GM19025 (cell line): Measurements from ENCODE around the gene SHANK1.

Source experiments
- ATAC-seq: cut with Tn5 transposase; IDR thresholded peaks from one replicate; pipeline ENCODE4 v1.9.1; 2021; ENCODE audit warnings: mild to moderate bottlenecking, low read depth, moderate library complexity; ENCODE audit not compliant: unreplicated experiment

Gene SHANK1

DNA sequence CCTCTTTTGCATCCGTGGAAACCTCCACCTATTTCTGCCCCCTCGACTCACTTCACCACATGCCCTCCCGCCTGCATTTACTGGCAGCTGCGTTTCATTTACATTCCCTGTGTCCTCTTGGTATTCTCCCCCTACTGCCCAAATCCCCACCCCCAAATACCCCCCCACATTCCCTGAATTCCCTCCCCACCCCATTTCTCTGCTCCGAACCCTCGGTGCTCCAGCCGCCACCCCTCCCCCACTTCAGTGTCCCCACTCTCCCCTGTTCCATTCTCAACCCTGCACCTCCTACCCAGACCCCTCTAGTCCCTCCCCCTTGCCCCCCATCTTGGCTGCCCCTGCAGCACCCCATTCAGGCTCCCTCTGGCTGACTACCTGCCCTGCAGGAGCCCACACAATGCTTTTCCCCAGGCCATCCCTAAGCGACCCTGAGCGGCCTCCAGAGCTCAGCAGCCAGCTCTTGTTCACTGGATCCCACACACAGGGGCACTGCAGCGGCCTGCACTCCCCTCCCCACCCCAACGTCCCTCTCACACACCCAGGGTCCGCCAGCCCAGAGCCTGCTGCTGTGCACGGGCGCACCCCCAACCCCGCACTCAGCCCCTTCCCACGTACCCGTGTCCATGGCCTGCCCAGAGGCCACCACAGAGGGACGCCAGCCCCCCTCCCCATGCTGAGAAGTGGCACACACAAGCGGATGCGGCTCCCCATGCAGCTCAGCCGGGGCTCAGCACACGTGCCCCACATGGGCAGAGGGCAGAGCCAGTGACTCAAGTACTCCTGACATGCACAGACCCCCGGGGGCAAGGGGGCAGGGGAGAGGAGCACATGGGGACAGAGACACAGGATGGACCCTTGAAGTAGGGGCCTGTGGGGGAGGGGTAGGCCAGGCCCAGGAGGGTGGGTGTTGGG is 26.3 kb downstream of the SHANK1 start:
- no peak for ATAC-seq

DNA sequence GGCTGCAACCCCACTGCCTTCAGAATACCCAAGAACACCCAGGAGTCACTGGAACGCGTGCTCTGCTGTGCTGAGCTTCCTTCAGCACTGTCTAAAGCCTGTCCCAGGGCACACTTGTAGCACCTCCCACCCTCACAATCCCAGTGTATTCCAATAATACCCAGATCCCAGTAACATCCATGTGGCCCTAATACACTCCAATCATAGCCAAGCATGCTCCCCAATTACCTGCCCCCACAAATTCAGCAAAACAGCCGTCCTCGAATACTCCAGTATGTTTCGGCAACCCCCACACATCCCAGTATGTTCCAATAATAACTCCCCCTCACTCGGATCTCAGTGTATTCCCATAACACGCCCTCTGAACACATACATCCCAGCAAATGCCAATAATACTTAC is 29.2 kb downstream of the SHANK1 start:
- no peak for ATAC-seq

DNA sequence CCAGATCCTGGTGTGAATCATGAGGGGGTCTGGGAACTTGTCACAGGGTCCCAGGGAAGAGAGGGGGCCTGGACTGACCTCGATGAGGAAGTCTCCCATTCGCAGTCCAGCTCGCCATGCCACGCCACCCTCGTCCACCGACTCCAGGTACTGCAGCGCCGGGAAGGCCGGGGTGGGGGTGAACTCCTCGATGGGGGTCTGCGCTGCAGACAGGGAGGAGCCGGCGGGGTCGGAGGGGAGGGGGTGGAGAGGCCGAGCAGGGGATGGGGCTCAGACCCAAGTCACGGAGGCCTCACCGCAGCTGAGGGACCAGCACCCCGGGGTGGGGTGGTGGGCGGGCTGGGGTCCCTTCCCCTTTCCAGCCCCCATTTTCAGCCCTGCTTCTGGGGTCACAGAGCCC is 30.8 kb downstream of the SHANK1 start:
- no peak for ATAC-seq

DNA sequence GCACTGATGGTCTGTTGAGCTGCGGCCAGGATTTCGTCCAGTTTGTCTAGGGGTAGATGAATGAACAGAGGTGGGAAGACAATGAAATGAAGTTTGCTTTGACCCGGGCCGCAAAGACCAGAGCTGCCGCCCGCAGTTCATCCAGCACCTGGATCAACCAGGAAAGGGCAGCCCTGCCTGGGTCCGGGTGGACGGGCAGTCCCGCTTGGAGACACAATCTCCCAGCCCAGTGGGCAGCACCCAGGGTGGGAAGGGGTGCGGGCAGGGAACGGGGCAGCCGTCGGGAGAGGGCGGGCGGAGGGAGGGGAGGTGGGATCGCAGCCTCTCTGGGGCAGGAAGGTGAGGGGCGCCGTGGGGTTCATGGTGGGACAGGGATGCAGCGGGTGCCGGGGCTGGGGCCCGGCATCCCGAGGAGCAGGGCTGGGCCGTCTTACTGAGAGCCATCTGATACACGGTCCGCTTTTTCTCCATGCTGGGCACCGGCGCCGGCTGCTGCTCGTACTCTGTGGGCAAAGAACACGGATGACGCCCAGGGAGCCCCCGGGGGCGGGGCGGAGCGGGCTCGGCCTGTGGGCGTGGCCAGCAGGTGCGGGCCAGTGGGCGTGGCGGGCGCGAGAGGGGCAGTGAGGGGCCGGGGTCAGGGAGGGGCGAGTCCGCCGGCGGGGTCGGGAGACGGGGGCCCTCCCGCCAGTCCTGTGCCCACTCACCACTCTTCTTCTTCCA is 33.1 kb downstream of the SHANK1 start:
- ATAC-seq, result no peak

DNA sequence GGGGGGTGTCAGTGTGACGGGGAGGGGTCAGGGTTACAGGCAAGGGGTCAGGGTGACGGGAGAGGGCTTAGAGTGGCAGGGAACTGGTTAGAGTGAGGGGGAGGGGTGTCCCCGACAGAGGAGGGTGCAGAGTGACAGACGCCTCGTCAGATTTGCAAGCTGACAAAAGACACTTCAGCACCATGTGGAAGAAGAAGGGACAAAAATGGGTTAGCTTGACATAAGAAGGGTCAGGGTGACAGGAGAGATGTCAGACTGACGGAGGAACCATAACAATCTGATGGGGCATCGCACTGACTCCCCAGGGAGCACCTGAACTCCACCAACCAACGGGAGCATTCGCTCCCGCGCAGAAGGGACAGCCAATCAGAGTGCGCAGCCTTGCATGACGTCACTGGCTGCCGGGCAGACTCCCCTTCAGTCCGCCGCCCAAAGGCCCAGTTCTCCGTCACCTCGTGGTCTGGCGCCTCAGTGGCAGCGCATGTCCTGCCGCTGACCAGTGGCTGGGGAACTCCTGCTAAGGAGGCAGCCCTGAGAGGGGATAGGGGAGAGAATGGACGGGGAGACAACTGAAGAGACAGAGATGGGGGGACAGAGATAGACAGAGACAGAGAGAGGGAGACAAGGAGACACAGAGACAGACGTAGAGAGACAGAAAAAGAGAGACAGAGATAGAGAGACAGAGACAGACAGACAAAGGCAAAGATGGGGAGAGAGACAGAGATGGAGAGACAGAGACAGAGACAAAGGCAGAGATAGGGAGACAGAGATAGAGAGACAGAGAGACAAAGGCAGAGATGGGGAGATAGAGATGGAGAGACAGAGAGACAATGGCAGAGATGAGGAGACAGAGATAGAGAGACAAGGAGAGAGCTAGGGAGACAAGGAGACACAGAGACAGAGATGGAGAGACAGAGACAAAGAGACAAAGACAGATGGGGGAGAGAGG is 40.2 kb downstream of the SHANK1 start:
- peak; percentile 73 for ATAC-seq

DNA sequence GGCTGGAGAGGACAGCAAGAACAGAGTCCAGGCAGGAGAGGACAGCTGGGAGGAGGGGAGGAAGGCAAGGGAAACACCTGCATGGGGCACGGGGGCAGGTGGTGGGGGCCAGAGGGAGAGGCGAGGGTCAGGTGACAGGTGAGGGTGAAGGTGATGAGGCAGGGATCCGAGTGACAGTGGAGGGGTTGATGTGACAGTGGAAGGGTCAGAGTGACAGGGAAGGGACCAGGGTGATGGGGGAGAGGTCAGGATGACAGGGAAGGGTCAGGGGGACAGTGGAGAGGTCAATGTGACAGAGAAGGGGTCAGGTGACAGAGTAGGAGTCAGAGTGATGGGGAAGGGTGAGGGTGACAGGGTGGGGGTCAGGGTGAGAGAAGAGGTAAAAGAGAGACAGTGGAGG is 41.3 kb downstream of the SHANK1 start:
- ATAC-seq, result no peak

DNA sequence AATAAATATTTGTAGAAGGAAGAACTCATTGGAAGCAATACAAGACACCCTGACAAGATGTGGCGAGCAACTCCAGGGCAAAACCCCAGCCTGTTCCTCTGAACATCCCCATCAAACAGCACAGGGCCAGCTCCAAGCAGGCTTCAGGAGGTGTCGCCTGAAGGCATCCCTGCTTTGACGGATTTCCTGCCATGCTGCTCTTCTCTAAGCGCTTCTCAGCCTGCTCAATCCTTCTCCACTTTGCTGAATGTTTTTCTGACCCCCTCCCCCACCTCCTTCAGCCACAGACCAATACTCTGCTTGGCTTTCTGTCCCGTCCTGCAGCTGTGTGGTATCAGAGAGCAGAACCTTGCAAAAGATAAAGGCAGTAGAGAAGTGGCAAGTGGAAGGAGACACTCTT is 42.0 kb downstream of the SHANK1 start:
- no peak for ATAC-seq

DNA sequence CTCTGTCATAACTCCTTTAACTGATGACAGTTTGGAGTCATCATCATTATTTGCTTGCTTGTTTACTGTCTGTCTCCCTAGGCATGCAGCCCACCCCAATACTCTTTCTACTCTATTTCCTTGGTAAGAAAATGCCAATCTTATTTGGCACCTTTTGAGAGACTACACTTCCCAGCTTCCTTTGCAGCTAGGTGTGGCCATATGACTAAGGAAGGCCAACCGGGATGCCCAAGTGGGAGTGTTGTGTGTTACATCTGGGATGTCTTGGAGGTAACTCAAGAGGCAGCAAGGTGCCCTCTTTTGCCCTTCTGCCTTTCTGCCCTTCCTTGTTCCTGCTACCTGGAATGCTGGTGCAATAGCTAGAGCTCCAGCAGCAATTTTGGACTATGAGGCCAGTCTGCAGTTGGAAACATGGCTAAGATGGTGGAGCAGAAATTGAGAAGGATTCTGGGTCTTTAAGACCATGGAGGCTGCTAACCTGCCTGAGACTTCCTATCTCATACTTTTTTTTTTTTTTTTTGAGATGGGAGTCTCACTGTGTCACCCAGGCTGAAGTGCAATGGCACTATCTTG is 42.9 kb downstream of the SHANK1 start:
- ATAC-seq, result no peak

DNA sequence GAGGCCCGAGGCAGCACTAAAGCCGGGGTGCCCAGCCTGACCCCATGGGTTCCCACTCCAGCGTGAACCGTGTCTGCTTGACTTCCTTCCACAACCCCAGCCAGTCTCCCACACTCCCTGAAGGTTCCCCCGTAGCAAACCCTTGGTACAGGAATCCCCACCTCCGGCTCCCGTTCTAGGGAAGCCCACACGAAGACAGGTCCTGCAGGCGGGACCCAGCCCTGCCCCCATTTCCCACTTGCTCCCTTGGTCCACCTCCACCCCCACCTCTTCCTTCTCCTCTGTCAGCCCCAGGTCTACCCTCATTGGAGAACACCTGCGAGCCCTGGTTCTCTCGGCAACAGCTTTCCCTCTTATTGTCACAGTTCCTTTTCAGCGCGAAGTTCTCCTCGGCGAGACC is 46.5 kb downstream of the SHANK1 start:
- no peak for ATAC-seq

DNA sequence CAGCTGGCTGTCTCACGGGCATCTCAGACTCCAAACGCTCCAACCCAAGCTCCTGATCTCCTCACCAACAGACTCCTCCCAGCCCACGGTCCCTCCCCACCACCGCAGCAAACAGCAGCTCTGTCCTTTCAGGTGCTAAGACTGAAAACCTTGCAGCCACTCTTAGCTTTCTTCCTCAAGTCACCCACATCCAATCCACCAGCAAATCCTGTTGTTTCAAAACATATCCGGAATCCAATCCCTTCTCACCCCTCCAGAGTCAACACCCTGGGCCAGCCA is 49.6 kb downstream of the SHANK1 start:
- no peak for ATAC-seq

DNA sequence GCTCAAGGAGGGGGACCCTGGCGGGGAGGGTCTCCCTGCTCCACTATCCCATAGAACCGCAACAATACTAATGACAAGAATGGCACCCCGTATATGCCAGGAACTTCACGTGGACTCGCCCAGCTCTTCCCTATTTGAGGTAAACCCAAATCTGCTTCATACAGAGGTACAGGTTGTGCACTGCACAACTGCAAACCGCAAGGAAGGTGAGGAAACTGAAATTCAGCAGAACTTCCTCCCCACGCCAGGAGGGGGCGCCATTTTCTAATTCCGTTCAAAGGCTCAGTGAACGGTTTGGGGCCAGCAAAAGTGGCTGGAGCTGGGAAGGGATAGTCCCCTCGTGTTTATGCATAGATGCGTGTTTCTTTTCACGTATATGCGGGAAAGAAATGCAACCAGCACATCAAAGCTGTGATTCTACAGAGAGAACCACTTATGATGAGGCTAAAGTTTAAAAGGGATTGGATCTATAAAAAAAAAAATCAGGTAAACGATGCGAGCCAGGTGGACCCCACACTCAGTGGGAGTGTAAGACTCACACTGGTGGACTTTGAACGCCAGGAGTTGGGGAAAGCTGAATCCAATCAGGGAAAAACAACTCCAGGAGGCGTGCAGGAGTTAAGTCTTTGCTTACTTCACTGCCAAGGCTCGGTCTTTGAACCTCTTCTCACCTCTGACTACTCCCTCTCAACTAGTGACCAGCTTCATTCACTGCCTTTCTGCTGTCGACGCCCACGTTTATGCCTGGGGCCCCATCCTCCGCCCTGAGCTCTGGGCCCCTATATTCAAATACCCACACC is 50.1 kb downstream of the SHANK1 start:
- no peak for ATAC-seq

DNA sequence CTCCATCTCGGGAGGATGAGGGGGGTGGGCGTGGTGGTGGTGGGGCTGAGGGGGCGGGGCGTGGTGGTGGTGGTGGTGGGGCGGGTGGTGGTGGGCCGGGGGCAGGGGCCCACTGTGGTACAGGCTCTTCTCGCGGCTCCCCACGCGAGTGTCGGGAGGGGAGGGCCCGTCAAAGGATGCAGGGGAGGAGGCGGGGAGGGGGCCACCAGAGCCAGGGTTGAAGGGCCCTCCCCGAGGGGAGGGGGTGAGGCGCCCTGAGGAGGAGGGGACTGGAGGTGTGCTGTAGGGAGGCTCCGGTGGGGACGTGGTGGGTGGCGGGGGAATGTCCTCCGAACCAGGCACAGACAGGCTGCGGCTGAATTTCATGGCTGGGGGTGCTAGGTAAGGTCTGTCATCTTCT is 50.7 kb downstream of the SHANK1 start:
- no peak for ATAC-seq

DNA sequence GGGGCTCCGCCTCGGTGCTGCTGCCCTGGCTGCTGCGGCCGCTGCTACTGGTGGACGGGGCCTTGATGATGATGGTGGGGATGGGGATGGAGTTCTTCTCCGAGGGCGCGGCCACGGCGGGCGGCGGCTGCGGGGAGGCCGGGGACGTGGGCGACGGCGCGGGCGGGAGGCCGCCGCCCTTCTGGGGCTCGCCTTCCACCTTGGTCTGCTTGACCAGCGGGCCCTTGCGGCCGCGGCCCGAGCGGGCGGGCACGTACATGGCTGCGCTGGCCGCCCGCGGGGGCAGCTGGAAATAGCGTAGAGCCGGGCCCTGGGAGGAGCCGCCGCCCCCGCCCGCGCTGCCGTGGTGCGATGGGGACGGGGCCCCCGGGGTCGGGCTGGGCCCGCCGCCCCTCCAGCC is 51.2 kb downstream of the SHANK1 start:
- no peak for ATAC-seq

DNA sequence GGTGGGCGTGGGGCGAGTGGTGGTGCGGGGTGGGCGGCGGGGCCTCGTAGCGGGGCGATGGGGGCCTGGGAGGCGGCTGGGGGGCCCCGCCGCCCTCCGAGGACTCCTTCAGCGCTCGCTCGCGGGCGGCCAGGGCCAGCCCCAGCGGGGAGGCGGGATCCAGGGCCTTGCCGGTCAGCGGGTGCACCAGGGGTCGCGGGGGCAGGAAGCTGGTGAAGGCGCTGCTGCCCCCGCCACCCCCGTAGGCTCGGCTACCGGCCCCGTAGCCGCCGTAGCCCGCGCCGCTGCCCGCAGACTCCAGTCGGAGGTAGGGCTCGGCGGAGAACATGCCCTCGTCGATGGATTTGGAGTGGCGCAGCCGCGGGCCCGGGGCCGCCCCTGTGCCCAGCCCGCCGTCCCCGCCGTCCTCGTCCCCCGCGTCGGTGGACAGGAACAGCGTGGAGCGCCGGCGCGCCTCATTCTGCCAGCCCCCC is 51.8 kb downstream of the SHANK1 start:
- ATAC-seq, result no peak

DNA sequence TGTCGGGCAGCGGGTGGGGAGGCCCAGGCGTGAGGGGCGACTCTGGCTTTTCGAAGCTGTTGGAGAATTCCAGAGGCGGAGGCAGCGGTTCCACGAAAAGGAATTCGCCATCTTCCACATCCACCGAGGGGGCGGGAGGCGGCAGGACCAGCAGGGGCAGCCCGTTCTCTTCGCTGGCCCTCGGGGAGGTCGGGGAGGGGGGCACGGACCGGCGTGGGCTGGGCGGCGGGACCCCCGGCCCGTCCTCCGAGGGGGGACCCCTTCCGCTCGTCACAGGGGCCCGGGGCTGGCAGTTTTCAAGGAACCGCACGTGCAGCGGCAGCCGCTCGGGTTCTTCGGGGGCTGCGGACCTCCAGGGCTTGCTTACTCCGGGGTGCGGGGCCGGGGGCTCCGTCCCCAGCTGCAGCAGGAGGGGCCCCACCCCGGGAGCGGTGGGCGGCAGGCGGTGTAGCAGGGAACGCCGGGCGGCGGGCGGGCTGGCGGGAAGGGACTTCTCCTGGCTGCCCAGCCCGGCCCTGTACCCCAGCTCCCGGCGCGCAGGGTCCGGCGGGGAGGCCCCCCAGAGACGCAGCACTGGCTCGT is 52.3 kb downstream of the SHANK1 start:
- no peak for ATAC-seq

DNA sequence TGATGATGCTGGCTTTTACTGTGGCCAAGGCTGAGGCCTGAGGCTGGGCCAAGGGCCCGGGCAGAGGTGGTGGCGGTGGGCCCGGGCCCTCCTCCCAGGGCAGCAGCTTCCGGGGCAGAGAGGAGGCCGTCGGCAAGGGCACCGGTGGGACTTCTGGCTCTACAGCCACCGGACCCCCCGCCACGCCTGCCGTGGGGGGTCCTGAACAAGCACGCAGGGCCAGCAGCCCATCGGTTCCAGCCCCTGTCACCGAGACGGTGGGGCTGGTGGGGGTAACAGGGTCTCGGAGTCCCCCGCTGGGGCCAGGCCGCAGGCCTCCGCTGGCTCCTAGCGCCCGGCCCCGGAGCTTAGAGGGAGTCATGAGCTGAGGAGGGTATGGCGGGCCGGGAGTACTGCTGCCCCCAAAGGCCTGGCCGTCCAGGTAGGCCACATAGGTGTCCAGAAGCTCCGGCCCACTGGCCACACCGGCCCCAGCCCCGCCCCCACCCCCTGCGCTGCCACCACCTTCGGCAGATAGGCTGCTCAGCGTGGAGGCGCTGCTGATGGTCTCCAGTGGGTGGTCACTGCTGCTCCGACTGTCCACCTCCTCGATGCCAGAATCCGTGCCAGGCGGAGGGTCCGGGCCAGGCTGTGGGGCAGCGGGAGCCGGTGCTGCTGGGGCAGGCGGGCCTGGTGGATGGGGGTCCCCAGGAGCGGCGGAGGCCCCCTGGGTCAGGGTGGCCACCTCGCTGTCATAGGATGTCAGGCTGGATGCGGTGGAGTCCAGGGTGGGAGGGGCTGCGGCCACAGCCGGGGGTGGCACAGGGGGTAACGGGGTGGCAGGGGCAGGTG is 53.0 kb downstream of the SHANK1 start:
- ATAC-seq, result no peak

DNA sequence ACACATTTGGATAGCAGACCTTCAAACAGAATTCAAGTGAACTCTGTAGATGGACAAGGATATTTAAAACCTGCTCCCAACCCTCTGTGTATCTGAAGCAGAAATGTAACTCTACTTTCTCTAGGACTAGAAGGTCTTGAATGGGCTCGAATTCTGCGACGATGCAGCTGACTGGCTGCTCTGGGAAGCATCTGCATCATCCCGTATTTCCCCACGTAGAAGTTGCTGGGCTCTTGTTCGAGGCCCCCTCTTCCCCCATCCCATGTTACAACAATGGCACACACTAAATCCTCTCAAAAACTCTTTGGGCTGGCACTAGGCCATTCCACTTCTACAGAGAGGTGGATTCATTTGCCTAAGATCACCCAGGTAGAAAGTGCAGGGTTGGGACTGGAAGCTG is 55.4 kb downstream of the SHANK1 start:
- ATAC-seq, result no peak

DNA sequence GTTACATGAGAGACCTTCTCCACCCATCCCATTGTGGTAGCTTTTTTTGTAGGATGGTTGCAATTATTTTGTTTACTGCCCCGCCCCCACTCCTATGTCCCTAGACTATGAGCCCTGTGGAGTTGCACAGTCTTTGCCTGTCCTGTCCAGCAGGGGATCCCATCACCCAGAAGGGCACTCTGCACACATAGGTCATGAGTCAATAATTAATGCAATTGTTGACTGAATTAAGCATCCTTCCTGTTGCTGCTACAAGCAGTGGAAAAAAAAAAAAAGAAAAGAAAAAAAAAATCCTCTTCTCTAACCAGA is 56.2 kb downstream of the SHANK1 start:
- no peak for ATAC-seq
